Keratinocyte (primary cell): ENCODE measurements around the gene CACNA2D2. TPM values are rescaled to one million over a fixed set of nuclear protein-coding genes. Genes with fewer than 3 reads are reported as not detected.

ENCODE experiments used
- DNase-seq: peaks from one replicate; pipeline ENCODE4 v3.0.0-alpha.2; 2011; ENCODE audit warnings: low read depth, missing footprints, low spot score
- FAIRE-seq: peaks from 2 replicates; lab custom pipeline; 2011; peaks lifted over from hg19 to GRCh38; lab: Jason Lieb, UNC
- H2AFZ ChIP-seq: 2 replicates; pipeline ENCODE4 v1.6.0; 2012; ENCODE audit warnings: low read length, control low read depth, inconsistent platforms; ENCODE audit not compliant: control insufficient read depth
- H3K27ac ChIP-seq: 2 replicates; pipeline ENCODE4 v1.5.1; 2011; ENCODE audit warnings: low read length; ENCODE audit not compliant: control insufficient read depth, insufficient read depth
- H3K27me3 ChIP-seq: 3 replicates; pipeline ENCODE4 v1.6.0; 2011; ENCODE audit warnings: low read length; ENCODE audit not compliant: control insufficient read depth, insufficient read depth; ENCODE audit errors: extremely low read depth
- H3K36me3 ChIP-seq, 2 experiments: 2 replicates in 1 of 2; 3 replicates in 1 of 2; pipeline ENCODE4 v1.5.1; 2011; ENCODE audit warnings: low read length in 2 of 2, mild to moderate bottlenecking in 1 of 2; ENCODE audit not compliant: control insufficient read depth in 2 of 2, insufficient read depth in 2 of 2; ENCODE audit errors: extremely low read depth in 1 of 2
- H3K4me1 ChIP-seq: 3 replicates; pipeline ENCODE4 v1.5.1; 2011; ENCODE audit warnings: low read length; ENCODE audit not compliant: control insufficient read depth, insufficient read depth; ENCODE audit errors: extremely low read depth
- H3K4me2 ChIP-seq: 3 replicates; pipeline ENCODE4 v1.6.0; 2011; ENCODE audit warnings: low read depth, low read length; ENCODE audit not compliant: control insufficient read depth, insufficient read depth; ENCODE audit errors: extremely low read depth
- H3K4me3 ChIP-seq, 3 experiments: fragments of 200-600 bp in 1 of 3; sonication (generic) in 1 of 3; 2 replicates in 2 of 3; 3 replicates in 1 of 3; pipeline ENCODE4 v1.5.1; 2011 to 2016; ENCODE audit warnings: low read length in 3 of 3, mild to moderate bottlenecking in 3 of 3, control low read depth in 2 of 3, inconsistent platforms in 1 of 3, low read depth in 1 of 3, mixed read lengths in 1 of 3, mixed run types in 1 of 3, moderate library complexity in 1 of 3; ENCODE audit not compliant: control insufficient read depth in 2 of 3, insufficient read depth in 2 of 3; ENCODE audit errors: extremely low read depth in 1 of 3
- H3K79me2 ChIP-seq: 2 replicates; pipeline ENCODE4 v1.6.0; 2012; ENCODE audit warnings: low read length; ENCODE audit not compliant: control insufficient read depth, insufficient read depth
- H3K9ac ChIP-seq: 3 replicates; pipeline ENCODE4 v1.6.0; 2011; ENCODE audit warnings: low read length; ENCODE audit not compliant: control insufficient read depth, insufficient read depth; ENCODE audit errors: extremely low read depth
- H3K9me1 ChIP-seq: 3 replicates; pipeline ENCODE4 v1.6.0; 2011; ENCODE audit warnings: low read length; ENCODE audit not compliant: control insufficient read depth, insufficient read depth; ENCODE audit errors: extremely low read depth
- H3K9me3 ChIP-seq: 2 replicates; pipeline ENCODE4 v1.5.1; 2012; ENCODE audit warnings: low read depth, low read length; ENCODE audit not compliant: control insufficient read depth
- H4K20me1 ChIP-seq: 3 replicates; pipeline ENCODE4 v1.6.0; 2011; ENCODE audit warnings: low read length; ENCODE audit not compliant: control insufficient read depth, insufficient read depth; ENCODE audit errors: extremely low read depth
- EZH2 ChIP-seq: IDR thresholded peaks from one replicate; pipeline ENCODE4 v1.6.1; 2012; ENCODE audit warnings: inconsistent platforms, mild to moderate bottlenecking, low read length, moderate library complexity
- dilution Hi-C: fragments of 300-500 bp; cut with MboI; formaldehyde crosslinking; loops from one replicate; pipeline ENCODE4 v1.7.0; 2020; ENCODE audit warnings: low sequenced_read_pairs; ENCODE audit not compliant: extremely low pct_ligation_motif_present
- polyA plus RNA-seq, 5 experiments: library from polyadenylated mRNA; depleted of rRNA in 3 of 5; stranded (reverse) in 3 of 5; stranded (forward) in 1 of 5; unstranded in 1 of 5; fragments of >200 nt; gene quantifications; 1 replicate in 1 of 5; 2 replicates in 3 of 5; 3 replicates in 1 of 5; pipeline versions ENCODE4 v1.2.1 to v1.2.3, GENCODE V29; 2011 to 2012; ENCODE audit warnings: missing spikeins in 2 of 5, low read depth in 1 of 5, low replicate concordance in 1 of 5
- TF ChIP-seq, protein P1 (sequence below), 3 experiments: IDR thresholded peaks in 1 of 3; conservative IDR thresholded peaks in 1 of 3; optimal IDR thresholded peaks in 1 of 3; 2 replicates in 2 of 3; 3 replicates in 1 of 3; pipeline versions ENCODE3 to v1.5.1; 2011; ENCODE audit warnings: low read length in 3 of 3, mild to moderate bottlenecking in 3 of 3, moderate library complexity in 2 of 3, control low read depth in 1 of 3, inconsistent platforms in 1 of 3; ENCODE audit not compliant: insufficient read depth in 2 of 3; ENCODE audit errors: extremely low read depth in 1 of 3

Gene CACNA2D2
- polyA plus RNA-seq, 1 donor (not counting 4 experiments of a cell fraction or from before 2014, with no cell fraction given) = 0.04 TPM

GRCh38 chr3:50486219-50486888 is 17.1 kb downstream of the CACNA2D2 start:
- no peak for DNase-seq
- H3K9me3 ChIP-seq = no peaks in the 10 kb centered on the region
- peaks cover 2% of the 10 kb centered on the region for H3K4me1 ChIP-seq
- no peaks in the 10 kb centered on the region for H4K20me1 ChIP-seq
- FAIRE-seq = no peak
- H3K9me1 ChIP-seq = no peaks in the 10 kb centered on the region
- no peak overlapping the region for H3K4me3 ChIP-seq
- no peaks in the 10 kb centered on the region for H3K79me2 ChIP-seq
- TF ChIP-seq, protein P1, sequence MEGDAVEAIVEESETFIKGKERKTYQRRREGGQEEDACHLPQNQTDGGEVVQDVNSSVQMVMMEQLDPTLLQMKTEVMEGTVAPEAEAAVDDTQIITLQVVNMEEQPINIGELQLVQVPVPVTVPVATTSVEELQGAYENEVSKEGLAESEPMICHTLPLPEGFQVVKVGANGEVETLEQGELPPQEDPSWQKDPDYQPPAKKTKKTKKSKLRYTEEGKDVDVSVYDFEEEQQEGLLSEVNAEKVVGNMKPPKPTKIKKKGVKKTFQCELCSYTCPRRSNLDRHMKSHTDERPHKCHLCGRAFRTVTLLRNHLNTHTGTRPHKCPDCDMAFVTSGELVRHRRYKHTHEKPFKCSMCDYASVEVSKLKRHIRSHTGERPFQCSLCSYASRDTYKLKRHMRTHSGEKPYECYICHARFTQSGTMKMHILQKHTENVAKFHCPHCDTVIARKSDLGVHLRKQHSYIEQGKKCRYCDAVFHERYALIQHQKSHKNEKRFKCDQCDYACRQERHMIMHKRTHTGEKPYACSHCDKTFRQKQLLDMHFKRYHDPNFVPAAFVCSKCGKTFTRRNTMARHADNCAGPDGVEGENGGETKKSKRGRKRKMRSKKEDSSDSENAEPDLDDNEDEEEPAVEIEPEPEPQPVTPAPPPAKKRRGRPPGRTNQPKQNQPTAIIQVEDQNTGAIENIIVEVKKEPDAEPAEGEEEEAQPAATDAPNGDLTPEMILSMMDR (optimal IDR thresholded peaks at IDR 0.05 in 1 of 3, IDR thresholded peaks at IDR 0.05 in 1 of 3, conservative IDR thresholded peaks at IDR 0.05 in 1 of 3; ENCODE audit: extremely low read depth in 1 of 3, insufficient read depth in 2 of 3, low read length in 3 of 3) = no peak
- TF ChIP-seq EZH2 = no peak
- no peak overlapping the region for H3K9ac ChIP-seq
- H3K36me3 ChIP-seq = no peaks in the 10 kb centered on the region
- no peak overlapping the region for H3K27ac ChIP-seq
- H3K27me3 ChIP-seq = peaks cover 2% of the 10 kb centered on the region
- no peak overlapping the region for H3K4me2 ChIP-seq
- dilution Hi-C loops = no loop called here
- no peak overlapping the region for H2AFZ ChIP-seq

DNA sequence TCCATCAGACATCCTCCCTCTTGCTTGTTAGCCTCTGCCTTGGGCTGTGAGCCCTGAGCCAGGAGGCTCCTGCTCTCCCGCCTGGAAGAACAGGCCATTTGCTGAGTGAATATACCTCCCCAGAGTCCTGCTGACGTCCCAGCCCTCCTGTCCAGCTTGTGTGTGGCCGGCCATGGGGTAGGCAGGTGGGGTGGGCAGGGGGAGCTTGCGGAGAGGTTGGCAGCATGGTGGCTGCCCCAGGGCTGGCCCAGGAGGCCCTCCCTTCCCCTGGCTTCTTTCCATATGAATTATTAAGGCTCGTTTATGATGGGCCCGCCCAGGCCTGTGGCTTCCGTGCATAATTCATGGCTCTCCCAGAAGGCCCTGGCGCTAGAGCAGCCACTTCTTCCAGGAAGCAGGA is 18.7 kb downstream of the CACNA2D2 start:
- FAIRE-seq = no peak
- Histone ChIP-seq H3K9me1 (no peaks in the 10 kb centered on the region), H3K4me2 (no peak overlapping the region), H3K36me3 (no peaks in the 10 kb centered on the region), H3K9ac (no peak overlapping the region), H3K4me1 (peaks cover 2% of the 10 kb centered on the region), H4K20me1 (no peaks in the 10 kb centered on the region), H3K79me2 (no peaks in the 10 kb centered on the region), H2AFZ (no peak overlapping the region), H3K27ac (no peak overlapping the region), H3K27me3 (no peaks in the 10 kb centered on the region), H3K4me3 (no peak overlapping the region), H3K9me3 (no peaks in the 10 kb centered on the region)
- no peak for TF ChIP-seq EZH2
- TF ChIP-seq, protein P1 (optimal IDR thresholded peaks at IDR 0.05 in 1 of 3, IDR thresholded peaks at IDR 0.05 in 1 of 3, conservative IDR thresholded peaks at IDR 0.05 in 1 of 3; ENCODE audit: extremely low read depth in 1 of 3, insufficient read depth in 2 of 3, low read length in 3 of 3) = no peak
- DNase-seq = no peak
- dilution Hi-C loops = no loop called here
